GM21619 (cell line): Measurements from ENCODE around the gene GON4L.
"Not testable (repeated sequence)": the region's sequence is repeated elsewhere in the genome, so short reads cannot be mapped to it uniquely, and the experiment has no call there.

Experiments used
- ATAC-seq: cut with Tn5 transposase; IDR thresholded peaks from one replicate; pipeline ENCODE4 v1.9.1; 2021; ENCODE audit not compliant: unreplicated experiment

GON4L gene

GRCh38 chr1:155827450-155827849 lies 29.6 kb downstream of the GON4L start:
- ATAC-seq, result no peak

- no peak for ATAC-seq
Measured at GRCh38 chr1:155816351-155816750, 40.7 kb downstream of the GON4L start.

- ATAC-seq, result no peak
Measured at GRCh38 chr1:155813672-155814071, 43.3 kb downstream of the GON4L start.

GRCh38 chr1:155812878-155813277 lies 44.1 kb downstream of the GON4L start:
- ATAC-seq, result no peak

GRCh38 chr1:155809088-155809487 lies 47.9 kb downstream of the GON4L start:
- ATAC-seq, result no peak

GRCh38 chr1:155801149-155801548 lies 55.9 kb downstream of the GON4L start:
- ATAC-seq, result no peak

- ATAC-seq, result not testable (repeated sequence)
Measured at GRCh38 chr1:155795618-155796017, 61.4 kb downstream of the GON4L start.

- no peak for ATAC-seq
Measured at GRCh38 chr1:155794605-155795245, 62.3 kb downstream of the GON4L start.

GRCh38 chr1:155793213-155793612 lies 63.8 kb downstream of the GON4L start:
- ATAC-seq, result no peak

GRCh38 chr1:155777582-155777981 lies 79.4 kb downstream of the GON4L start:
- ATAC-seq, result no peak

- no peak for ATAC-seq
Measured at GRCh38 chr1:155776414-155776813, 80.6 kb downstream of the GON4L start.

GRCh38 chr1:155773221-155773620 lies 83.8 kb downstream of the GON4L start:
- ATAC-seq, result no peak

- ATAC-seq, result no peak
Measured at GRCh38 chr1:155769257-155769656, 87.8 kb downstream of the GON4L start.

- ATAC-seq, result not testable (repeated sequence)
Measured at GRCh38 chr1:155767399-155767989, 89.5 kb downstream of the GON4L start.

- ATAC-seq, result not testable (repeated sequence)
Measured at GRCh38 chr1:155763989-155764388, 93.0 kb downstream of the GON4L start.

GRCh38 chr1:155763090-155763815 lies 93.8 kb downstream of the GON4L start:
- not testable (repeated sequence) for ATAC-seq

- ATAC-seq, result no peak
Measured at GRCh38 chr1:155761736-155762405, 95.1 kb downstream of the GON4L start.

GRCh38 chr1:155760751-155761475 lies 96.1 kb downstream of the GON4L start:
- ATAC-seq, result no peak

GRCh38 chr1:155759966-155760630 lies 96.9 kb downstream of the GON4L start:
- ATAC-seq, result no peak

GRCh38 chr1:155759017-155759416 lies 98.0 kb downstream of the GON4L start:
- not testable (repeated sequence) for ATAC-seq
